Central memory CD8-positive, alpha-beta T cell (primary cell): Measurements from ENCODE around the gene PLEK.
A peak's percentile ranks its signal among the peaks of the same experiment; 100 is the strongest.

Experiments used
- ATAC-seq: fragments of 150-1000 bp; cut with Tn5 transposase; replicated peaks from 2 replicates; pipeline ENCODE4 v1.10.0; 2022; ENCODE audit warnings: mild to moderate bottlenecking, moderate FRiP score, moderate number of reproducible peaks; ENCODE audit not compliant: poor library complexity, severe bottlenecking; ENCODE audit errors: extremely low read depth
- DNase-seq, 2 donors: peaks; one replicate each; pipeline ENCODE4 v3.0.0; 2021; ENCODE audit warnings: low spot score in 2 of 2
- H3K27ac Mint-ChIP-seq: one replicate; pipeline ENCODE4 v1.8.0; 2022; ENCODE audit warnings: low read depth, mild to moderate bottlenecking, moderate library complexity, mixed read lengths
- H3K27me3 Mint-ChIP-seq: one replicate; pipeline ENCODE4 v1.8.0; 2022; ENCODE audit warnings: mixed read lengths
- H3K36me3 Mint-ChIP-seq: one replicate; pipeline ENCODE4 v1.8.0; 2022; ENCODE audit warnings: mild to moderate bottlenecking, moderate library complexity, mixed read lengths; ENCODE audit not compliant: insufficient read depth
- H3K4me1 Mint-ChIP-seq: one replicate; pipeline ENCODE4 v1.8.0; 2022; ENCODE audit warnings: mixed read lengths
- H3K4me3 Mint-ChIP-seq: one replicate; pipeline ENCODE4 v1.8.0; 2022; ENCODE audit warnings: mild to moderate bottlenecking, moderate library complexity, mixed read lengths
- H3K9me3 Mint-ChIP-seq: one replicate; pipeline ENCODE4 v1.8.0; 2022; ENCODE audit warnings: mixed read lengths

PLEK gene

DNA sequence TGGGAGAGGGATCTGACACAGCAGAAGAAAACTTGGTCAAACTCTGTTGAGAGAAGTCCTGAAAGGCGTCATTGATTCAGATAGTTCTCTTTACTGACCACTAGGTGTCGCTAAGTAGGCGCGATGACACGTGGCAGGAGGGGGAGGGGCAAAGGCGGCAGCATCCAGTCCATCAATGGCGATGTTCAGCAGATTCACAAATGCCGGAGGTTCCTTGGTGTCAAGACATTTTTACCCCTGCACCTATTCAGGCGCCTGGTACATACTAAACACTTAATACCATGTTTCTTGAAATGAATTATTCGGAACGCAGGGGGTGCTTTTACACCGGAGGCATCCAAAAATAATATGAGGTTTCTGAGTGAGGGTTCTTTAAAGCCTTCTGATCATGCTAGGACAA is 3.0 kb upstream of the PLEK start:
- Mint-ChIP-seq H3K4me1 (peaks cover 54% of the 10 kb centered on the region), H3K27me3 (no peaks in the 10 kb centered on the region), H3K4me3 (peak overlapping the region; percentile 98), H3K9me3 (no peaks in the 10 kb centered on the region), H3K27ac (peak overlapping the region; percentile 91), H3K36me3 (peaks cover 14% of the 10 kb centered on the region)
- ATAC-seq, result peak; percentile 69
- DNase-seq, result peak; percentile 67 to 73

- no peak for DNase-seq
- Mint-ChIP-seq H3K27me3 (no peaks in the 10 kb centered on the region), H3K4me1 (peaks cover 55% of the 10 kb centered on the region), H3K9me3 (no peaks in the 10 kb centered on the region), H3K4me3 (peak overlapping the region; percentile 98), H3K36me3 (peaks cover 18% of the 10 kb centered on the region), H3K27ac (peak overlapping the region; percentile 91)
- no peak for ATAC-seq
These were observed 2.3 kb upstream of the PLEK start for GRCh38 chr2:68362749-68363148.

DNA sequence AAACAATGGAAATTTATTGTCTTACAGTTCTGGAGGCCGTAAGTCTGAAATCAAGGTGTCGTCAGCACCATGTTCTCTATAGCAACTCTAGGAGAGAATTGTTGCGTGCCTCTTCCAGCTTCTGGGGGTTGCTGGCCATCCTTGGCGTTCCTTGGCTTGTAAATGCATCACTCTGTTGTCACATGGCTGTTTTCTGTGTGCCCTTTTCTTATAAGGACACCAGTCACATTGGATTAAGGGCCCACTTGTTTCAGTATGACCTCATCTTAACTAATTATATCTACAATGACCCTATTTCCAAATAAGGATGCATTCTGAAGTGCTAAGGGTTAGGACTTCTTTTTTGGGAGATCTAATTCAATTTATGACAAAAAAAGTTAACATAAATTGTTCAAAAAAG is 1.4 kb upstream of the PLEK start:
- peak overlapping the region; percentile 98 for H3K4me3 Mint-ChIP-seq
- ATAC-seq, result no peak

GRCh38 chr2:68366083-68366560 is 1.0 kb downstream of the PLEK start:
- Mint-ChIP-seq H3K9me3 (peaks cover 6% of the 10 kb centered on the region), H3K27ac (peak overlapping the region; percentile 91), H3K4me1 (peaks cover 72% of the 10 kb centered on the region), H3K4me3 (peak overlapping the region; percentile 98), H3K36me3 (peaks cover 42% of the 10 kb centered on the region), H3K27me3 (no peaks in the 10 kb centered on the region)
- ATAC-seq, result peak; percentile 43
- no peak for DNase-seq

More for the DNA sequence above, 1.4 kb upstream of the PLEK start:
- no peak for DNase-seq
- Mint-ChIP-seq H3K4me1 (peaks cover 57% of the 10 kb centered on the region), H3K9me3 (peaks cover 3% of the 10 kb centered on the region), H3K36me3 (peaks cover 25% of the 10 kb centered on the region), H3K27ac (peak overlapping the region; percentile 91), H3K27me3 (no peaks in the 10 kb centered on the region)

- no peaks in the 10 kb centered on the region for H3K27me3 Mint-ChIP-seq
- ATAC-seq (no peak), DNase-seq (no peak)
- H3K27ac Mint-ChIP-seq, result peak overlapping the region; percentile 91
- peaks cover 6% of the 10 kb centered on the region for H3K9me3 Mint-ChIP-seq
- peaks cover 72% of the 10 kb centered on the region for H3K4me1 Mint-ChIP-seq
- peaks cover 54% of the 10 kb centered on the region for H3K36me3 Mint-ChIP-seq
- peak overlapping the region; percentile 98 for H3K4me3 Mint-ChIP-seq
These were observed 3.0 kb downstream of the PLEK start for GRCh38 chr2:68367953-68368653.

- peak overlapping the region; percentile 98 for H3K4me3 Mint-ChIP-seq
- no peaks in the 10 kb centered on the region for H3K27me3 Mint-ChIP-seq
- peaks cover 67% of the 10 kb centered on the region for H3K4me1 Mint-ChIP-seq
- DNase-seq, result no peak
- H3K36me3 Mint-ChIP-seq, result peaks cover 57% of the 10 kb centered on the region
- ATAC-seq, result no peak
- peak overlapping the region; percentile 91 for H3K27ac Mint-ChIP-seq
- H3K9me3 Mint-ChIP-seq, result peaks cover 6% of the 10 kb centered on the region
These were observed 3.7 kb downstream of the PLEK start for GRCh38 chr2:68368654-68369336.

GRCh38 chr2:68369337-68369734 is 4.3 kb downstream of the PLEK start:
- peaks cover 62% of the 10 kb centered on the region for H3K36me3 Mint-ChIP-seq
- H3K4me1 Mint-ChIP-seq, result peaks cover 67% of the 10 kb centered on the region
- ATAC-seq (no peak), DNase-seq (no peak)
- peaks cover 6% of the 10 kb centered on the region for H3K9me3 Mint-ChIP-seq
- peak overlapping the region; percentile 98 for H3K4me3 Mint-ChIP-seq
- peak overlapping the region; percentile 91 for H3K27ac Mint-ChIP-seq
- H3K27me3 Mint-ChIP-seq, result no peaks in the 10 kb centered on the region

DNA sequence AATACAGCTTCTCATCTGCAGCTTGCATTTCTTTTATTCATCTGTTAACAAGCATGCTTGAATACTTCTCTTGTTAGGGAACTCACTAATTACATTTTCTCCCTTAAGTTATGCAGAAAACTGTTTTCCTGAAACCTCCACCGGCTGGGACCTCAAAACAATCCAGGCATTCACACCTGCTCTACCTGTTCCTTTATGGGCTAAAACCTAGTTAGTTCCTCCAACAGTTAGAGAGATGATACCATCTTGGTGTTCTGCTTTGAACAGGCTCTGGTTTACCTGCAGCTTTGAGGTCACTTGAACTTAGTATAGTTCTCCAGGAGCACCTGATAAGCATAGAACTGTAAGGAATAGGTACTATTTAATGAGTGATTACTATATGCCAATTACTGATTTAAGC is 6.1 kb downstream of the PLEK start:
- peak overlapping the region; percentile 98 for H3K4me3 Mint-ChIP-seq
- peaks cover 6% of the 10 kb centered on the region for H3K9me3 Mint-ChIP-seq
- H3K27me3 Mint-ChIP-seq, result no peaks in the 10 kb centered on the region
- H3K36me3 Mint-ChIP-seq, result peaks cover 64% of the 10 kb centered on the region
- peak overlapping the region; percentile 91 for H3K27ac Mint-ChIP-seq
- ATAC-seq (no peak), DNase-seq (no peak)
- peaks cover 75% of the 10 kb centered on the region for H3K4me1 Mint-ChIP-seq

- Mint-ChIP-seq H3K9me3 (peaks cover 6% of the 10 kb centered on the region), H3K4me3 (peak overlapping the region; percentile 98), H3K27me3 (no peaks in the 10 kb centered on the region), H3K4me1 (peaks cover 72% of the 10 kb centered on the region), H3K36me3 (peaks cover 59% of the 10 kb centered on the region), H3K27ac (peak overlapping the region; percentile 91)
- ATAC-seq (peak; percentile 71), DNase-seq (no peak)
These were observed 6.5 kb downstream of the PLEK start for GRCh38 chr2:68371581-68371980.

- Mint-ChIP-seq H3K27me3 (no peaks in the 10 kb centered on the region), H3K27ac (peak overlapping the region; percentile 91), H3K4me1 (peaks cover 76% of the 10 kb centered on the region), H3K9me3 (peaks cover 6% of the 10 kb centered on the region), H3K36me3 (peaks cover 61% of the 10 kb centered on the region), H3K4me3 (peak overlapping the region; percentile 98)
- ATAC-seq (no peak), DNase-seq (no peak)
These were observed 7.4 kb downstream of the PLEK start for GRCh38 chr2:68372485-68372884.

- Mint-ChIP-seq H3K27me3 (no peaks in the 10 kb centered on the region), H3K9me3 (no peaks in the 10 kb centered on the region), H3K27ac (peak overlapping the region; percentile 75), H3K36me3 (peaks cover 55% of the 10 kb centered on the region), H3K4me3 (peak overlapping the region; percentile 73), H3K4me1 (peaks cover 75% of the 10 kb centered on the region)
- ATAC-seq, result no peak
- DNase-seq, result no peak
These were observed 9.1 kb downstream of the PLEK start for GRCh38 chr2:68374184-68374583.

DNA sequence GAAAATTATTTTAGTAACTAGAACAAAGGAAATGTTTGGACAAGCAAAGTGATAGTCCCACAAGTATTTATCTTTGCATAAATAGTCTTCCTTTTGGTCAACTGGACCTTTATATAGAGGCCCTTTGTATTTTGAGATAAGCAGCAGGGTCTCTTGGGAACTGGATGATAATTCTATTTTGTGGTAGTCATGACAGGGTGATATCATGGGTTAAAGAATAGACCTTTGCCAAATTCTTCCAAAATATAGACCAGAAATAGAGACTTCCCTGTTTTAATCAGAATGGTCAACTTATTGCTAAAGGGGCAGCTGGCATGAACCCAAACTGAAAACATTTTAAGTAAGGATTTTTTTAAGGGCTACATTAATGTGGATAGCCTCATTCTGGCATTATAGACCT is 10.5 kb downstream of the PLEK start:
- H3K27ac Mint-ChIP-seq, result peak overlapping the region; percentile 75
- ATAC-seq (no peak), DNase-seq (no peak)
- H3K27me3 Mint-ChIP-seq, result no peaks in the 10 kb centered on the region
- H3K4me1 Mint-ChIP-seq, result peaks cover 79% of the 10 kb centered on the region
- H3K36me3 Mint-ChIP-seq, result peaks cover 56% of the 10 kb centered on the region
- H3K4me3 Mint-ChIP-seq, result peak overlapping the region; percentile 73
- H3K9me3 Mint-ChIP-seq, result no peaks in the 10 kb centered on the region
